ENCODE data around the gene IGFLR1. TPM values are rescaled to one million over a fixed set of nuclear protein-coding genes. Genes with fewer than 3 reads are reported as not detected.
A peak's percentile ranks its signal among the peaks of the same experiment; 100 is the strongest.

IGFLR1 gene
- total RNA-seq, 1 donor, result 0.72 TPM

DNA sequence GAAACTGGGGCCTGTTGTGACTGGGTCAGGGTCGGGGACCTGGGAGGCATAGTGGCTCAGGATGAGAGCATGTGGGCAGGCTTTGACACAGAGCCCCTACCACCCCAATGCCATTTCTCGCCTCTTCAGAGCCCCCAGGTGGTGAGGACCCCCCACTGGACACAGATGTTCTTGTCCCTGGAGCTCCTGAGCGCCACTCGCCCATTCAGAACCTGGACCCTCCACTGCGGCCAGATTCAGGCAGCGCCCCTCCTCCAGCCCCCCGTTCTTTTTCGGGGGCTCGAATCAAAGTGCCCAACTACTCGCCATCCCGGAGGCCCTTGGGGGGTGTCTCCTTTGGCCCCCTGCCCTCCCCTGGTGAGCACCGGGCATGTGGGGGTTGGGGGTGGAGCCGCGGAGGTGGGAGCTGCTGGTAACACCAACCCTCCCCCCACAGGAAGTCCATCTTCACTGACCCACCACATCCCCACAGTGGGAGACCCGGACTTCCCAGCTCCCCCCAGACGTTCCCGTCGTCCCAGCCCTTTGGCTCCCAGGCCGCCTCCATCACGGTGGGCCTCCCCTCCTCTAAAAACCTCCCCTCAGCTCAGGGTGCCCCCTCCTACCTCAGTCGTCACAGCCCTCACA, 10.4 kb downstream of the IGFLR1 start:
- Histone ChIP-seq H3K4me2 (ENCODE audit: insufficient read depth, low read length) (no peak overlapping the region), H3K27ac (ENCODE audit: low read depth, low read length) (no peak overlapping the region), H3K27me3 (ENCODE audit: insufficient read depth, low read length) (no peaks in the 10 kb centered on the region), H3K79me2 (ENCODE audit: insufficient read depth, low read length) (no peaks in the 10 kb centered on the region), H3K4me1 (ENCODE audit: insufficient read depth, low read length) (no peaks in the 10 kb centered on the region), H4K20me1 (ENCODE audit: insufficient read depth, low read length) (peaks cover 10% of the 10 kb centered on the region), H2AFZ (ENCODE audit: low read length) (no peak overlapping the region), H3K4me3 (ENCODE audit: insufficient read depth, low read length) (no peak overlapping the region), H3K36me3 (ENCODE audit: insufficient read depth, low read length) (peaks cover 68% of the 10 kb centered on the region), H3K9me3 (ENCODE audit: low read depth, low read length) (no peaks in the 10 kb centered on the region)
- TF ChIP-seq, protein P1, sequence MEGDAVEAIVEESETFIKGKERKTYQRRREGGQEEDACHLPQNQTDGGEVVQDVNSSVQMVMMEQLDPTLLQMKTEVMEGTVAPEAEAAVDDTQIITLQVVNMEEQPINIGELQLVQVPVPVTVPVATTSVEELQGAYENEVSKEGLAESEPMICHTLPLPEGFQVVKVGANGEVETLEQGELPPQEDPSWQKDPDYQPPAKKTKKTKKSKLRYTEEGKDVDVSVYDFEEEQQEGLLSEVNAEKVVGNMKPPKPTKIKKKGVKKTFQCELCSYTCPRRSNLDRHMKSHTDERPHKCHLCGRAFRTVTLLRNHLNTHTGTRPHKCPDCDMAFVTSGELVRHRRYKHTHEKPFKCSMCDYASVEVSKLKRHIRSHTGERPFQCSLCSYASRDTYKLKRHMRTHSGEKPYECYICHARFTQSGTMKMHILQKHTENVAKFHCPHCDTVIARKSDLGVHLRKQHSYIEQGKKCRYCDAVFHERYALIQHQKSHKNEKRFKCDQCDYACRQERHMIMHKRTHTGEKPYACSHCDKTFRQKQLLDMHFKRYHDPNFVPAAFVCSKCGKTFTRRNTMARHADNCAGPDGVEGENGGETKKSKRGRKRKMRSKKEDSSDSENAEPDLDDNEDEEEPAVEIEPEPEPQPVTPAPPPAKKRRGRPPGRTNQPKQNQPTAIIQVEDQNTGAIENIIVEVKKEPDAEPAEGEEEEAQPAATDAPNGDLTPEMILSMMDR (IDR thresholded peaks at IDR 0.05; ENCODE audit: extremely low read depth, low read depth, low read length), result no peak
- DNase-seq (ENCODE audit: insufficient read length, low spot score, missing footprints), result peak; percentile 81

DNA sequence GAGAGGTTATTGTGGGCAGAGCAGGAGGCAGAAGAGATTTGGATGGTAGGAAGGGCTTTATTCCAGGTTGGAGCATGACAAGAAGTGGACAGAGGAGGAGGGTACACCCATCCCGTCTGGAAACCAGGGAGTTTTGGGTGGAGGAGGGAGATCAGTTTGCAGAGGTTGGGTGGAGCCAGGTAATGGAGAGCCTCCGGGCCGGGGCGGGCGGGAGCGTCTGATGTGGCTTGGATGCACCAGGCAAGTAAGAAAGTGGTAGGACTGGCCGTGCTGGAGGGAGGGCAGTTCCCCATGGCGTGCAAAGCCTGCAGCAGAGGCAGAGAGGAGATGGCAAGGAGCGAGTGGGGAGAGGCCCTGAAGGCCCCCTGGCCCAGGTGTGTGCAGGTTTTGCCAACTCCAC, 10.9 kb downstream of the IGFLR1 start:
- H4K20me1 ChIP-seq (ENCODE audit: insufficient read depth, low read length), result peaks cover 10% of the 10 kb centered on the region
- H3K36me3 ChIP-seq (ENCODE audit: insufficient read depth, low read length), result peaks cover 65% of the 10 kb centered on the region
- TF ChIP-seq, protein P1 (IDR thresholded peaks at IDR 0.05; ENCODE audit: extremely low read depth, low read depth, low read length), result no peak

DNA sequence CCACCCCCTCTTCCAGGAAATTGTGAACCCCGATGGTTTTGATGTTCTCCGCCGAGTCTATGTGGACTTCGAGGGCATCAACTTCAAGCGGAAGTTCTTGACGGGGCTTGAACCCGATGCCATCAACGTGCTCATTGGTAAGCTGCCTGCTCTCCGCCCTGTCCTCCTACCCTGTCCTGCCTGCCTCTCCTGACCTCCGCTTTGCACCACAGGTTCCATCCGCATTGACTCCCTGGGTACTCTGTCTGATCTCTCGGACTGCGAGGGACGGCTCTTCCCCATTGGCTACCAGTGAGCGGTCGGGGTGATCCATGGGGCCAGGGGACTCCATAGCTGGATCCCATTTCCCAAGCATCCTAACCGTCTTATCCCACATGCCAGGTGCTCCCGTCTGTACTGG, 11.9 kb downstream of the IGFLR1 start:
- Histone ChIP-seq H2AFZ (ENCODE audit: low read length) (no peak overlapping the region), H3K27me3 (ENCODE audit: insufficient read depth, low read length) (no peaks in the 10 kb centered on the region), H3K79me2 (ENCODE audit: insufficient read depth, low read length) (no peaks in the 10 kb centered on the region), H3K36me3 (ENCODE audit: insufficient read depth, low read length) (peaks cover 75% of the 10 kb centered on the region), H3K4me1 (ENCODE audit: insufficient read depth, low read length) (no peaks in the 10 kb centered on the region), H3K9me3 (ENCODE audit: low read depth, low read length) (no peaks in the 10 kb centered on the region), H3K27ac (ENCODE audit: low read depth, low read length) (no peak overlapping the region), H3K4me2 (ENCODE audit: insufficient read depth, low read length) (no peak overlapping the region), H3K4me3 (ENCODE audit: insufficient read depth, low read length) (no peak overlapping the region), H4K20me1 (ENCODE audit: insufficient read depth, low read length) (peaks cover 10% of the 10 kb centered on the region)
- DNase-seq (ENCODE audit: insufficient read length, low spot score, missing footprints), result peak; percentile 71
- TF ChIP-seq, protein P1 (IDR thresholded peaks at IDR 0.05; ENCODE audit: extremely low read depth, low read depth, low read length), result no peak

More for the DNA sequence above, 10.9 kb downstream of the IGFLR1 start:
- Histone ChIP-seq H3K9me3 (ENCODE audit: low read depth, low read length) (no peaks in the 10 kb centered on the region), H3K79me2 (ENCODE audit: insufficient read depth, low read length) (no peaks in the 10 kb centered on the region), H3K27me3 (ENCODE audit: insufficient read depth, low read length) (no peaks in the 10 kb centered on the region), H3K27ac (ENCODE audit: low read depth, low read length) (no peak overlapping the region), H2AFZ (ENCODE audit: low read length) (no peak overlapping the region), H3K4me2 (ENCODE audit: insufficient read depth, low read length) (no peak overlapping the region), H3K4me3 (ENCODE audit: insufficient read depth, low read length) (no peak overlapping the region), H3K4me1 (ENCODE audit: insufficient read depth, low read length) (no peaks in the 10 kb centered on the region)
- DNase-seq (ENCODE audit: insufficient read length, low spot score, missing footprints), result no peak

DNA sequence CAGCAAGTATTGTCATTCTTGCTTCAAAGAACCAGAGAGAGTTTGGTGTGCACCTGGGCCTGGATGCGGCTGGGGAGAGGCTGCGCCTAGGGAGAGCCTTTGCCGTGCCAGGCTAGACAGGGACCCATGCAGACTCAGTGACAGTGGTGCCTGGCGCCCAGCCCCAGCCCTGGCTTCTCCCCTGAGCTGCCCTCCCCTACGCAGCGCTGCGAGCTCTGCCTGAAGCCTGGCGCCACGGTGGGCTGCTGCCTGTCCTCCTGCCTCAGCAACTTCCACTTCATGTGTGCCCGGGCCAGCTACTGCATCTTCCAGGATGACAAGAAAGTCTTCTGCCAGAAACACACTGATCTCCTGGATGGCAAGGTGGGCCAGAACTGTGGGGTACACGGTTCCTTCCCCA, 12.5 kb downstream of the IGFLR1 start:
- TF ChIP-seq, protein P1 (IDR thresholded peaks at IDR 0.05; ENCODE audit: extremely low read depth, low read depth, low read length), result no peak
- Histone ChIP-seq H3K27ac (ENCODE audit: low read depth, low read length) (no peak overlapping the region), H3K4me1 (ENCODE audit: insufficient read depth, low read length) (no peaks in the 10 kb centered on the region), H3K36me3 (ENCODE audit: insufficient read depth, low read length) (peaks cover 80% of the 10 kb centered on the region), H3K79me2 (ENCODE audit: insufficient read depth, low read length) (no peaks in the 10 kb centered on the region), H4K20me1 (ENCODE audit: insufficient read depth, low read length) (peaks cover 10% of the 10 kb centered on the region), H3K9me3 (ENCODE audit: low read depth, low read length) (no peaks in the 10 kb centered on the region), H3K27me3 (ENCODE audit: insufficient read depth, low read length) (no peaks in the 10 kb centered on the region), H3K4me2 (ENCODE audit: insufficient read depth, low read length) (no peak overlapping the region), H2AFZ (ENCODE audit: low read length) (no peak overlapping the region), H3K4me3 (ENCODE audit: insufficient read depth, low read length) (no peak overlapping the region)
- peak; percentile 82 for DNase-seq (ENCODE audit: insufficient read length, low spot score, missing footprints)
